ENCODE measurements around the gene FER. TPM values are rescaled to one million over a fixed set of nuclear protein-coding genes. Genes with fewer than 3 reads are reported as not detected.

The FER gene
- polyA plus RNA-seq, 1 donor (not counting 4 experiments of a cell fraction or from before 2014, with no cell fraction given) = 17.1 TPM

DNA sequence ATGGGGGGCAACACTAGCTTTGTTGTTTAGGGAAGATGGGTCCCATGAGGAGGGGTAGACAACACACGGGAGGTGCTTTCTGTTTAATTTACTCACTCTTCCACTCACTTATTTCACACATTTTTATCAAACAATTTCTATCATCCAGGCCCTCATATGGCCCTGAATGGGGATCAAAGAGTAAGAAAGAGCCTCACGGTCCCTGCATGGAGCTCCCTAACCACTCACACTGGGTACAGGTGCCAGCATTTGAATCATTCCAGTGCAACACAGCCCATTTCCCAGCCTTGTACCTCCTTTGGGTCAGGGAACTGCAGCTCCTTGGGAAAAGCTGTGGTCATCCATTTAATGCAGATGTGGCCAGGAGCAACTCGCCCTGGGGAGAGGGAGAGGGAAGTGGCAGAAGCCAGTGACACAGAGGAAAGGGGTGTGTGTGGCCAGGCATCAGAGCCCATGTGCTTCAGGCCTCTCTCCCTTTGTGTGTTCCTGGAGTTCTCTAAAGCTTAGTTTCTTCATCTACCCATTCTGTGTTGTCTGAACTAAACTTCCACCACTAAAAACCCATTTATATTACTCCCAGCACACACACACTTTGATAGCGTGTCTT is 476.7 kb downstream of the FER start:
- Histone ChIP-seq H3K79me2 (ENCODE audit: control insufficient read depth, insufficient read depth, low read length) (no peaks in the 10 kb centered on the region), H2AFZ (ENCODE audit: control insufficient read depth, low read length) (no peak overlapping the region), H3K4me1 (ENCODE audit: control insufficient read depth, extremely low read depth, insufficient read depth, low read length) (no peaks in the 10 kb centered on the region), H3K4me3 (ENCODE audit: control insufficient read depth in 2 of 3, extremely low read depth in 1 of 3, insufficient read depth in 2 of 3, low read depth in 1 of 3, low read length in 3 of 3) (no peak overlapping the region), H3K36me3 (ENCODE audit: control insufficient read depth in 2 of 2, extremely low read depth in 1 of 2, insufficient read depth in 2 of 2, low read length in 2 of 2) (no peaks in the 10 kb centered on the region), H4K20me1 (ENCODE audit: control insufficient read depth, extremely low read depth, insufficient read depth, low read length) (no peaks in the 10 kb centered on the region), H3K9ac (ENCODE audit: control insufficient read depth, extremely low read depth, insufficient read depth, low read length) (no peak overlapping the region), H3K4me2 (ENCODE audit: control insufficient read depth, extremely low read depth, insufficient read depth, low read depth, low read length) (no peak overlapping the region), H3K9me3 (ENCODE audit: control insufficient read depth, low read depth, low read length) (no peaks in the 10 kb centered on the region), H3K9me1 (ENCODE audit: control insufficient read depth, extremely low read depth, insufficient read depth, low read length) (no peaks in the 10 kb centered on the region), H3K27ac (ENCODE audit: control insufficient read depth, insufficient read depth, low read length) (no peak overlapping the region), H3K27me3 (ENCODE audit: control insufficient read depth, extremely low read depth, insufficient read depth, low read length) (peaks cover 4% of the 10 kb centered on the region)
- no peak for FAIRE-seq
- TF ChIP-seq, protein P1, sequence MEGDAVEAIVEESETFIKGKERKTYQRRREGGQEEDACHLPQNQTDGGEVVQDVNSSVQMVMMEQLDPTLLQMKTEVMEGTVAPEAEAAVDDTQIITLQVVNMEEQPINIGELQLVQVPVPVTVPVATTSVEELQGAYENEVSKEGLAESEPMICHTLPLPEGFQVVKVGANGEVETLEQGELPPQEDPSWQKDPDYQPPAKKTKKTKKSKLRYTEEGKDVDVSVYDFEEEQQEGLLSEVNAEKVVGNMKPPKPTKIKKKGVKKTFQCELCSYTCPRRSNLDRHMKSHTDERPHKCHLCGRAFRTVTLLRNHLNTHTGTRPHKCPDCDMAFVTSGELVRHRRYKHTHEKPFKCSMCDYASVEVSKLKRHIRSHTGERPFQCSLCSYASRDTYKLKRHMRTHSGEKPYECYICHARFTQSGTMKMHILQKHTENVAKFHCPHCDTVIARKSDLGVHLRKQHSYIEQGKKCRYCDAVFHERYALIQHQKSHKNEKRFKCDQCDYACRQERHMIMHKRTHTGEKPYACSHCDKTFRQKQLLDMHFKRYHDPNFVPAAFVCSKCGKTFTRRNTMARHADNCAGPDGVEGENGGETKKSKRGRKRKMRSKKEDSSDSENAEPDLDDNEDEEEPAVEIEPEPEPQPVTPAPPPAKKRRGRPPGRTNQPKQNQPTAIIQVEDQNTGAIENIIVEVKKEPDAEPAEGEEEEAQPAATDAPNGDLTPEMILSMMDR (optimal IDR thresholded peaks at IDR 0.05 in 1 of 3, IDR thresholded peaks at IDR 0.05 in 1 of 3, conservative IDR thresholded peaks at IDR 0.05 in 1 of 3; ENCODE audit: extremely low read depth in 1 of 3, insufficient read depth in 2 of 3, low read length in 3 of 3) = no peak
- no peak for TF ChIP-seq EZH2 (IDR thresholded peaks at IDR 0.05; ENCODE audit: low read length)
- DNase-seq (ENCODE audit: low read depth, low spot score) = no peak
- dilution Hi-C loops (cut with MboI; ENCODE audit: extremely low pct_ligation_motif_present, low sequenced_read_pairs) = loop anchor here (25.0 kb wide), 1 partner anchor 88 kb away; no protein-coding TSS in a partner anchor

DNA sequence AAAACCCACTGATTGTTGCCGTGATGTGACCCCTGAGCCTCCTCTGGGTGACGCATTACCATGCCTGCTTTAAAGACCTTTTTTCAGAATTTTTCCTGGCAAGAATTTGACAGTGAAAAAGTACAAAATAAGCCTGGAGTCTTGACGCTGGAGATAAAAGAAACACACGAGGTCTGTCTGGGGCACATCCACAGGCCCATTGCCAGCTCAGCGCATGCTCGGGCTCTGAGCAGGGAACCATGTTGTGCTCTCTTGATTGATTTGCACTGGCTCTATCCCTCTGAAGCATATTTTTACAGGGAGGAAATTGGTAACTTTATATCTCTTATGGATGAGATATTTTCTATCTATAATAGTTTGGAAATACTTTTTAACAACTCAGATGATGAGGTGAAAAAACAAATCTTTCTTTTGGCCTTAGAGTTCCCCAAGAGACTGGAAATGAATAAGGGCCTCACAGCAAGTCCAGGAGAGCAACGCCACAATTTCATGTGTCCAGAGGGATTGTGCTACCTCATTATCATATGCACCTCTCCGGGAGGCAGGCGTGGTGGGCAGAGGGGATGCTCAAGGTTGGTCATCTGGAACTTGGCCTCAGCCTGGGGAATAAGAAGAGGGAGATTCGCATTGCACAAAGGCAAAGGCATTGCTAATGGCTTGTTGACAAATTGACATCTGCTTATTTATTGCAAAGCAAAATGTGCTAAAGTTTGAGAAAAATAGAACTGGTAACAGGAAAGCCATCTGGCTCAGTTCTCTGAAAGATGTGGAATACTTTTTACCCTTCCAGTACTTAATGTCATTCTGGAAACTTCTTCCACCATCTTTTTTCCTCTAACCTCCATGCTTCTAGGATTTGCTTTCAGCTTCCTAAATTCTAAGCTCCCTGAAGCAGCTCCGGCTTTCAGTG is 478.3 kb downstream of the FER start:
- no peak overlapping the region for H3K4me3 ChIP-seq (ENCODE audit: control insufficient read depth in 2 of 3, extremely low read depth in 1 of 3, insufficient read depth in 2 of 3, low read depth in 1 of 3, low read length in 3 of 3)
- peaks cover 4% of the 10 kb centered on the region for H3K27me3 ChIP-seq (ENCODE audit: control insufficient read depth, extremely low read depth, insufficient read depth, low read length)
- dilution Hi-C loops (cut with MboI; ENCODE audit: extremely low pct_ligation_motif_present, low sequenced_read_pairs) = no loop called here
- TF ChIP-seq, protein P1 (optimal IDR thresholded peaks at IDR 0.05 in 1 of 3, IDR thresholded peaks at IDR 0.05 in 1 of 3, conservative IDR thresholded peaks at IDR 0.05 in 1 of 3; ENCODE audit: extremely low read depth in 1 of 3, insufficient read depth in 2 of 3, low read length in 3 of 3) = no peak
- TF ChIP-seq EZH2 (IDR thresholded peaks at IDR 0.05; ENCODE audit: low read length) = no peak
- FAIRE-seq (no peak), DNase-seq (ENCODE audit: low read depth, low spot score) (no peak)
- no peaks in the 10 kb centered on the region for H3K79me2 ChIP-seq (ENCODE audit: control insufficient read depth, insufficient read depth, low read length)
- H3K4me1 ChIP-seq (ENCODE audit: control insufficient read depth, extremely low read depth, insufficient read depth, low read length) = no peaks in the 10 kb centered on the region
- no peaks in the 10 kb centered on the region for H3K9me1 ChIP-seq (ENCODE audit: control insufficient read depth, extremely low read depth, insufficient read depth, low read length)
- no peaks in the 10 kb centered on the region for H3K36me3 ChIP-seq (ENCODE audit: control insufficient read depth in 2 of 2, extremely low read depth in 1 of 2, insufficient read depth in 2 of 2, low read length in 2 of 2)
- no peak overlapping the region for H3K9ac ChIP-seq (ENCODE audit: control insufficient read depth, extremely low read depth, insufficient read depth, low read length)
- no peaks in the 10 kb centered on the region for H4K20me1 ChIP-seq (ENCODE audit: control insufficient read depth, extremely low read depth, insufficient read depth, low read length)
- no peak overlapping the region for H3K27ac ChIP-seq (ENCODE audit: control insufficient read depth, insufficient read depth, low read length)
- H2AFZ ChIP-seq (ENCODE audit: control insufficient read depth, low read length) = no peak overlapping the region
- H3K4me2 ChIP-seq (ENCODE audit: control insufficient read depth, extremely low read depth, insufficient read depth, low read depth, low read length) = no peak overlapping the region
- H3K9me3 ChIP-seq (ENCODE audit: control insufficient read depth, low read depth, low read length) = no peaks in the 10 kb centered on the region

All from keratinocyte (primary cell).